ENCODE results near the gene DEPDC1B.

- TF ChIP-seq CTCF (conservative IDR thresholded peaks at IDR 0.05 in 1 of 2, IDR thresholded peaks at IDR 0.05 in 1 of 2; ENCODE audit: extremely low read depth in 1 of 2, insufficient read depth in 1 of 2, low read depth in 1 of 2, low read length in 2 of 2) (no peak), EZH2 (IDR thresholded peaks at IDR 0.05; ENCODE audit: borderline replicate concordance, low read length) (no peak)
These were observed 13.0 kb upstream of the DEPDC1B start for GRCh38 chr5:60712950-60713349.
